C4-2B (cell line): Measurements from ENCODE around the gene NGLY1.

Source experiments
- ZFX ChIP-seq: fragments of 450-650 bp; IDR thresholded peaks from 2 replicates; pipeline ENCODE4 v1.6.1; 2017
- TF ChIP-seq, protein P1 (sequence below): fragments of 450-650 bp; conservative IDR thresholded peaks from 2 replicates; pipeline ENCODE4 v1.5.1; 2017; ENCODE audit warnings: mild to moderate bottlenecking

DNA sequence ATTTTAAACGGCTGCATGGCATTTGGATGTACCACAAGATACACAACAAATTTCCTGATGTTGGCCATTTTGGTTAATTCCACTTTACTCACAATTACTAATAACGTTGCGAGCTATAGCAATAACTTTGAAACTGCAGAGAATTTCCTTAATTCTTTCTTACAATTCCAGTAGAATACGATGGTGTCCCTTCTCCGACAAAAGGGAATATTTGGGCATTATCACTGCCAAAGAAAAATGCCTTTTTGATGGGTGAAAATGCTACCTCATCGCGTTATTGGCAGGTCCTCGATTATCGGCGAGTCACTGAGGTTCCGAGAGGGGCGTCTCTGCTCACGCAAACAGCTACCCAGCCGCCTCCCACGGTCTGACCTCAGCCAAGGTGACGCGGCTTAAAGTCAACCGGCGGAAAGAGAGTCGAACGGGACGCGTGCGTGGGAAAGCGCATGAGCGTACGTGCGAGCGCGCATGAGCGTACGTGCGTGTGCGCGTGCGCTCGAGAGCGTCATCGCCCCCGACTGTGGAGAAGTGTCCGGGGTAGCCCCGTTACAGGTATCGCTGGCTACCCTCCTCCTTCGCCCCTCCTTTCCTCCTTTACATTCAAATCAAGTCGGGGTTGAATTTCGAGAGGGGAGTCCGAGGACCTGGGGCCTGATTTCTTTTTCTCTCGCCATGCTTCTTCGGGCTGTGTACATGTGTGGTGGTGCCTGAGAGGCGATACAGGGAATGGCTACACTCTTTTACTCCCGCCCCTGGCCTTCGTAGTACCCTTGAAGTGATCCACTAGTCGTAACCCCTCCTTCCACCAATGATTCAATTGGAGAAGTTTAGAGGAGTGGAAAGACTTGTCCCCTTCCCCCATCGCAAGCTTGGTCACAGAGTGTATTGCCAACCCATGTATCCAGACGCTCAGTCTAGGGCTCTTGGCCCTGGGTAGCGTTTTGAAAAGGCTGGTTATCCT, 6.6 kb upstream of the NGLY1 start, which contains the start of gene OXSM:
- TF ChIP-seq, protein P1, sequence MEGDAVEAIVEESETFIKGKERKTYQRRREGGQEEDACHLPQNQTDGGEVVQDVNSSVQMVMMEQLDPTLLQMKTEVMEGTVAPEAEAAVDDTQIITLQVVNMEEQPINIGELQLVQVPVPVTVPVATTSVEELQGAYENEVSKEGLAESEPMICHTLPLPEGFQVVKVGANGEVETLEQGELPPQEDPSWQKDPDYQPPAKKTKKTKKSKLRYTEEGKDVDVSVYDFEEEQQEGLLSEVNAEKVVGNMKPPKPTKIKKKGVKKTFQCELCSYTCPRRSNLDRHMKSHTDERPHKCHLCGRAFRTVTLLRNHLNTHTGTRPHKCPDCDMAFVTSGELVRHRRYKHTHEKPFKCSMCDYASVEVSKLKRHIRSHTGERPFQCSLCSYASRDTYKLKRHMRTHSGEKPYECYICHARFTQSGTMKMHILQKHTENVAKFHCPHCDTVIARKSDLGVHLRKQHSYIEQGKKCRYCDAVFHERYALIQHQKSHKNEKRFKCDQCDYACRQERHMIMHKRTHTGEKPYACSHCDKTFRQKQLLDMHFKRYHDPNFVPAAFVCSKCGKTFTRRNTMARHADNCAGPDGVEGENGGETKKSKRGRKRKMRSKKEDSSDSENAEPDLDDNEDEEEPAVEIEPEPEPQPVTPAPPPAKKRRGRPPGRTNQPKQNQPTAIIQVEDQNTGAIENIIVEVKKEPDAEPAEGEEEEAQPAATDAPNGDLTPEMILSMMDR = no peak
- TF ChIP-seq ZFX = no peak
